ENCODE measurements around the gene JARID2. TPM values are rescaled to one million over a fixed set of nuclear protein-coding genes. Genes with fewer than 3 reads are reported as not detected.

JARID2 gene
- total and polyA plus RNA-seq, 2 of the 13 experiments (the other 11 are each of a cell fraction or from before 2014, with no cell fraction given) = 7.5 to 10.3 TPM

GRCh38 chr6:15282334-15282733, 36.5 kb downstream of the JARID2 start:
- Histone ChIP-seq H3K9me3 (ENCODE audit: low read length) (no peaks in the 10 kb centered on the region), H4K20me1 (ENCODE audit: insufficient read depth, low read length) (peaks cover 7% of the 10 kb centered on the region; the same call in 1 of the 2 replicates), H3K4me3 (replicated peaks in 1 of 3; ENCODE audit: insufficient read depth in 1 of 3, low read depth in 2 of 3, low read length in 3 of 3) (no peak overlapping the region), H3K27ac (ENCODE audit: extremely low read length, insufficient read depth, low read length) (no peak overlapping the region), H3K79me2 (ENCODE audit: insufficient read depth, low read length) (peaks cover 59% of the 10 kb centered on the region), H3K9ac (ENCODE audit: insufficient read depth, low read depth, low read length) (no peak overlapping the region), H3K4me2 (ENCODE audit: low read depth, low read length) (no peak overlapping the region), H2AFZ (ENCODE audit: low read length) (no peak overlapping the region), H3K4me1 (ENCODE audit: insufficient read depth, low read length) (peaks cover 66% of the 10 kb centered on the region), H3K27me3 (ENCODE audit: control insufficient read depth in 1 of 2, insufficient read depth in 2 of 2, low read length in 2 of 2) (no peaks in the 10 kb centered on the region), H3K36me3 (replicated peaks in 1 of 2; ENCODE audit: control insufficient read depth in 1 of 2, insufficient read depth in 2 of 2, low read length in 2 of 2) (no peaks in the 10 kb centered on the region)
- ATAC-seq (no peak), DNase-seq (ENCODE audit: low spot score) (no peak), FAIRE-seq (no peak)
- CTCF ChIA-PET (ENCODE audit: low intra/inter-chr PET ratio, low total read pairs) = no interaction called here
- 98% methylated on average over 4 of the region's 4 CpGs for whole genome bisulfite sequencing (ENCODE audit: low lambda C conversion rate)
- intact Hi-C loops (cut with micrococcal nuclease; ENCODE audit: unreplicated experiment) = loop anchor here (5.0 kb wide), 1 partner anchor 40 kb away; no protein-coding TSS in a partner anchor
- in situ Hi-C loops (cut with HindIII; ENCODE audit: extremely low pct_ligation_motif_present, low pct_unique_long_range_greater_than_20kb) = no loop called here
- no TSS peak for BruUV-seq (replicated peaks)
- TF ChIP-seq ZNF772 (CRISPR knock-in tag; IDR thresholded peaks at IDR 0.05) = no peak
- TF ChIP-seq ATF7 (IDR thresholded peaks at IDR 0.05) = no peak
- TF ChIP-seq ATF7 (CRISPR knock-in tag; IDR thresholded peaks at IDR 0.05) = no peak
- TF ChIP-seq PAF1 (CRISPR knock-in tag; IDR thresholded peaks at IDR 0.05) = no peak
- TF ChIP-seq KAT7 (CRISPR knock-in tag; IDR thresholded peaks at IDR 0.05; ENCODE audit: borderline replicate concordance) = no peak
- TF ChIP-seq SOX6 (IDR thresholded peaks at IDR 0.05) = no peak
- no peak for TF ChIP-seq SOX6 (CRISPR knock-in tag; IDR thresholded peaks at IDR 0.05)
- POLR2A ChIA-PET = no interaction called here

- ChIA-PET CTCF (ENCODE audit: low intra/inter-chr PET ratio, low total read pairs) (no interaction called here), POLR2A (no interaction called here)
- intact Hi-C loops (cut with micrococcal nuclease; ENCODE audit: unreplicated experiment) = loop anchor here (5.0 kb wide), 1 partner anchor 38 kb away; no protein-coding TSS in a partner anchor
- BruUV-seq (replicated peaks) = no TSS peak
- no peak for ATAC-seq
- no peak for FAIRE-seq
- H3K27me3 ChIP-seq (ENCODE audit: control insufficient read depth in 1 of 2, insufficient read depth in 2 of 2, low read length in 2 of 2) = no peaks in the 10 kb centered on the region
- H3K9ac ChIP-seq (ENCODE audit: insufficient read depth, low read depth, low read length) = no peak overlapping the region
- H3K9me3 ChIP-seq (ENCODE audit: low read length) = no peaks in the 10 kb centered on the region
- DNase-seq (ENCODE audit: low spot score) = no peak
- in situ Hi-C loops (cut with HindIII; ENCODE audit: extremely low pct_ligation_motif_present, low pct_unique_long_range_greater_than_20kb) = no loop called here
- H3K27ac ChIP-seq (ENCODE audit: extremely low read length, insufficient read depth, low read length) = no peak overlapping the region
- H4K20me1 ChIP-seq (ENCODE audit: insufficient read depth, low read length) = peaks cover 14% of the 10 kb centered on the region; the same call in 1 of the 2 replicates
- H3K4me2 ChIP-seq (ENCODE audit: low read depth, low read length) = no peak overlapping the region
- peaks cover 58% of the 10 kb centered on the region for H3K4me1 ChIP-seq (ENCODE audit: insufficient read depth, low read length)
- H3K4me3 ChIP-seq (replicated peaks in 1 of 3; ENCODE audit: insufficient read depth in 1 of 3, low read depth in 2 of 3, low read length in 3 of 3) = no peak overlapping the region
- no peaks in the 10 kb centered on the region for H3K36me3 ChIP-seq (replicated peaks in 1 of 2; ENCODE audit: control insufficient read depth in 1 of 2, insufficient read depth in 2 of 2, low read length in 2 of 2)
- 95% methylated on average over 3 of the region's 3 CpGs for WGBS (ENCODE audit: low lambda C conversion rate)
- H2AFZ ChIP-seq (ENCODE audit: low read length) = no peak overlapping the region
- peaks cover 65% of the 10 kb centered on the region for H3K79me2 ChIP-seq (ENCODE audit: insufficient read depth, low read length)
- TF ChIP-seq CENPT (CRISPR knock-in tag; IDR thresholded peaks at IDR 0.05; ENCODE audit: low read depth) (no peak), POLR2A (IDR thresholded peaks at IDR 0.05; ENCODE audit: insufficient read depth in 1 of 2, low read depth in 2 of 2, low read length in 2 of 2) (no peak), SALL1 (CRISPR knock-in tag; IDR thresholded peaks at IDR 0.05) (no peak), DZIP1 (CRISPR knock-in tag; IDR thresholded peaks at IDR 0.05) (no peak), MXI1 (IDR thresholded peaks at IDR 0.05; ENCODE audit: borderline replicate concordance, low read depth, low read length) (no peak), ZSCAN12 (CRISPR knock-in tag; IDR thresholded peaks at IDR 0.05) (no peak), ZNF251 (CRISPR knock-in tag; IDR thresholded peaks at IDR 0.05) (no peak), ZC3H13 (CRISPR knock-in tag; IDR thresholded peaks at IDR 0.05) (no peak), MYNN (CRISPR knock-in tag; IDR thresholded peaks at IDR 0.05; ENCODE audit: low read depth) (no peak), RAD51 (IDR thresholded peaks at IDR 0.05; ENCODE audit: borderline replicate concordance) (no peak), GATA4 (IDR thresholded peaks at IDR 0.05; ENCODE audit: borderline replicate concordance, low read depth) (no peak)
- TF ChIP-seq, protein P1, sequence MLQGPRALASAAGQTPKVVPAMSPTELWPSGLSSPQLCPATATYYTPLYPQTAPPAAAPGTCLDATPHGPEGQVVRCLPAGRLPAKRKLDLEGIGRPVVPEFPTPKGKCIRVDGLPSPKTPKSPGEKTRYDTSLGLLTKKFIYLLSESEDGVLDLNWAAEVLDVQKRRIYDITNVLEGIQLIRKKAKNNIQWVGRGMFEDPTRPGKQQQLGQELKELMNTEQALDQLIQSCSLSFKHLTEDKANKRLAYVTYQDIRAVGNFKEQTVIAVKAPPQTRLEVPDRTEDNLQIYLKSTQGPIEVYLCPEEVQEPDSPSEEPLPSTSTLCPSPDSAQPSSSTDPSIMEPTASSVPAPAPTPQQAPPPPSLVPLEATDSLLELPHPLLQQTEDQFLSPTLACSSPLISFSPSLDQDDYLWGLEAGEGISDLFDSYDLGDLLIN (CRISPR knock-in tag; IDR thresholded peaks at IDR 0.05; ENCODE audit: borderline replicate concordance) = no peak
Observed at GRCh38 chr6:15283986-15284361, 38.1 kb downstream of the JARID2 start.

Measured in HepG2 (cell line).